D721Med (cell line): ENCODE measurements around the gene CPD.
"Not testable (repeated sequence)": the region's sequence is repeated elsewhere in the genome, so short reads cannot be mapped to it uniquely, and the experiment has no call there.

Experiments
- DNase-seq: peaks from one replicate; pipeline ENCODE4 v3.0.0; 2011; ENCODE audit warnings: low spot score; ENCODE audit not compliant: insufficient read length
- FAIRE-seq: peaks from 2 replicates; lab custom pipeline; 2011; peaks lifted over from hg19 to GRCh38; lab: Jason Lieb, UNC
- CTCF ChIP-seq: IDR thresholded peaks from 2 replicates; pipeline ENCODE4 v1.5.1; 2012; ENCODE audit warnings: mild to moderate bottlenecking, control low read depth; ENCODE audit not compliant: insufficient read depth; ENCODE audit errors: missing control alignments

Gene CPD

GRCh38 chr17:30345527-30346075, 33.1 kb upstream of the CPD start:
- no peak for TF ChIP-seq CTCF
- DNase-seq: no peak
- FAIRE-seq: no peak

- FAIRE-seq (no peak), DNase-seq (no peak)
- no peak for TF ChIP-seq CTCF
Measured at GRCh38 chr17:30346221-30346795, 32.4 kb upstream of the CPD start.

GRCh38 chr17:30347488-30347887, 31.2 kb upstream of the CPD start:
- no peak for FAIRE-seq
- no peak for TF ChIP-seq CTCF
- no peak for DNase-seq

- DNase-seq (no peak), FAIRE-seq (no peak)
- TF ChIP-seq CTCF: no peak
Measured at GRCh38 chr17:30349252-30349651, 29.5 kb upstream of the CPD start.

GRCh38 chr17:30351263-30351662, 27.5 kb upstream of the CPD start:
- not testable (repeated sequence) for DNase-seq, FAIRE-seq

- no peak for TF ChIP-seq CTCF
- no peak for FAIRE-seq
- no peak for DNase-seq
Measured at GRCh38 chr17:30351735-30352134, 27.0 kb upstream of the CPD start.

- TF ChIP-seq CTCF: no peak
- FAIRE-seq (no peak), DNase-seq (no peak)
Measured at GRCh38 chr17:30352240-30352814, 26.4 kb upstream of the CPD start.
